ENCODE data around the gene PARD3.
"Not testable (repeated sequence)": the region's sequence is repeated elsewhere in the genome, so short reads cannot be mapped to it uniquely, and the experiment has no call there.

The PARD3 gene

GRCh38 chr10:34742456-34742855 is 72.6 kb downstream of the PARD3 start:
- peak; percentile 72 for DNase-seq (ENCODE audit: low read depth)

GRCh38 chr10:34741087-34741486 is 74.0 kb downstream of the PARD3 start:
- not testable (repeated sequence) for DNase-seq (ENCODE audit: low read depth)

- no peak for DNase-seq (ENCODE audit: low read depth)
Observed at GRCh38 chr10:34740321-34740720, 74.8 kb downstream of the PARD3 start.

- no peak for DNase-seq (ENCODE audit: low read depth)
Observed at GRCh38 chr10:34739915-34740314, 75.2 kb downstream of the PARD3 start.

GRCh38 chr10:34737772-34738169 is 77.3 kb downstream of the PARD3 start:
- DNase-seq (ENCODE audit: low read depth), result no peak

GRCh38 chr10:34736976-34737771 is 77.9 kb downstream of the PARD3 start:
- DNase-seq (ENCODE audit: low read depth), result no peak

GRCh38 chr10:34734918-34735317 is 80.2 kb downstream of the PARD3 start:
- DNase-seq (ENCODE audit: low read depth), result no peak

- peak; percentile 87 for DNase-seq (ENCODE audit: low read depth)
Observed at GRCh38 chr10:34732926-34733325, 82.2 kb downstream of the PARD3 start.

GRCh38 chr10:34731885-34732701 is 83.0 kb downstream of the PARD3 start:
- DNase-seq (ENCODE audit: low read depth), result peak; percentile 80

- no peak for DNase-seq (ENCODE audit: low read depth)
Observed at GRCh38 chr10:34731213-34731612, 83.9 kb downstream of the PARD3 start.

GRCh38 chr10:34730726-34731125 is 84.4 kb downstream of the PARD3 start:
- DNase-seq (ENCODE audit: low read depth), result no peak

- DNase-seq (ENCODE audit: low read depth), result no peak
Observed at GRCh38 chr10:34729619-34730018, 85.5 kb downstream of the PARD3 start.

- DNase-seq (ENCODE audit: low read depth), result no peak
Observed at GRCh38 chr10:34728361-34728760, 86.7 kb downstream of the PARD3 start.

GRCh38 chr10:34727595-34728033 is 87.5 kb downstream of the PARD3 start:
- no peak for DNase-seq (ENCODE audit: low read depth)

GRCh38 chr10:34726862-34727261 is 88.2 kb downstream of the PARD3 start:
- no peak for DNase-seq (ENCODE audit: low read depth)

GRCh38 chr10:34723750-34724149 is 91.3 kb downstream of the PARD3 start:
- peak; percentile 67 for DNase-seq (ENCODE audit: low read depth)

GRCh38 chr10:34722404-34722803 is 92.7 kb downstream of the PARD3 start:
- DNase-seq (ENCODE audit: low read depth), result no peak

- DNase-seq (ENCODE audit: low read depth), result peak; percentile 85
Observed at GRCh38 chr10:34721208-34721840, 93.8 kb downstream of the PARD3 start.

- DNase-seq (ENCODE audit: low read depth), result no peak
Observed at GRCh38 chr10:34719746-34720145, 95.3 kb downstream of the PARD3 start.

- DNase-seq (ENCODE audit: low read depth), result no peak
Observed at GRCh38 chr10:34719328-34719727, 95.8 kb downstream of the PARD3 start.

- DNase-seq (ENCODE audit: low read depth), result no peak
Observed at GRCh38 chr10:34717429-34717828, 97.7 kb downstream of the PARD3 start.

- DNase-seq (ENCODE audit: low read depth), result peak; percentile 39
Observed at GRCh38 chr10:34716958-34717357, 98.1 kb downstream of the PARD3 start.

GRCh38 chr10:34716234-34716633 is 98.9 kb downstream of the PARD3 start:
- DNase-seq (ENCODE audit: low read depth), result no peak
